Measurements from ENCODE around the gene ZNF668.

- TF ChIP-seq, protein P1, sequence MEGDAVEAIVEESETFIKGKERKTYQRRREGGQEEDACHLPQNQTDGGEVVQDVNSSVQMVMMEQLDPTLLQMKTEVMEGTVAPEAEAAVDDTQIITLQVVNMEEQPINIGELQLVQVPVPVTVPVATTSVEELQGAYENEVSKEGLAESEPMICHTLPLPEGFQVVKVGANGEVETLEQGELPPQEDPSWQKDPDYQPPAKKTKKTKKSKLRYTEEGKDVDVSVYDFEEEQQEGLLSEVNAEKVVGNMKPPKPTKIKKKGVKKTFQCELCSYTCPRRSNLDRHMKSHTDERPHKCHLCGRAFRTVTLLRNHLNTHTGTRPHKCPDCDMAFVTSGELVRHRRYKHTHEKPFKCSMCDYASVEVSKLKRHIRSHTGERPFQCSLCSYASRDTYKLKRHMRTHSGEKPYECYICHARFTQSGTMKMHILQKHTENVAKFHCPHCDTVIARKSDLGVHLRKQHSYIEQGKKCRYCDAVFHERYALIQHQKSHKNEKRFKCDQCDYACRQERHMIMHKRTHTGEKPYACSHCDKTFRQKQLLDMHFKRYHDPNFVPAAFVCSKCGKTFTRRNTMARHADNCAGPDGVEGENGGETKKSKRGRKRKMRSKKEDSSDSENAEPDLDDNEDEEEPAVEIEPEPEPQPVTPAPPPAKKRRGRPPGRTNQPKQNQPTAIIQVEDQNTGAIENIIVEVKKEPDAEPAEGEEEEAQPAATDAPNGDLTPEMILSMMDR (IDR thresholded peaks at IDR 0.05 in 8 of 11, conservative IDR thresholded peaks at IDR 0.05 in 3 of 11): no peak
- no peak for TF ChIP-seq POLR2AphosphoS5 (IDR thresholded peaks at IDR 0.05)
Measured at GRCh38 chr16:31099860-31100638, 26.0 kb upstream of the ZNF668 start.

Data from spleen (tissue), 7 donors.